DOHH2 (cell line): ENCODE measurements around the gene ARL15.

ENCODE experiments used
- EZH2phosphoT487 ChIP-seq: fragments of 200-600 bp; sonication (generic); IDR thresholded peaks from 2 replicates; pipeline ENCODE4 v1.6.1; 2017; ENCODE audit warnings: borderline replicate concordance, mild to moderate bottlenecking, antibody characterized with exemption, low read length, moderate library complexity, mixed read lengths
- TF ChIP-seq, protein P1 (sequence below): fragments of 200-600 bp; sonication (generic); IDR thresholded peaks from one replicate; pipeline ENCODE4 v1.5.1; 2014; ENCODE audit warnings: antibody characterized with exemption, mild to moderate bottlenecking, low read depth, low read length; ENCODE audit not compliant: poor library complexity, severe bottlenecking

DNA sequence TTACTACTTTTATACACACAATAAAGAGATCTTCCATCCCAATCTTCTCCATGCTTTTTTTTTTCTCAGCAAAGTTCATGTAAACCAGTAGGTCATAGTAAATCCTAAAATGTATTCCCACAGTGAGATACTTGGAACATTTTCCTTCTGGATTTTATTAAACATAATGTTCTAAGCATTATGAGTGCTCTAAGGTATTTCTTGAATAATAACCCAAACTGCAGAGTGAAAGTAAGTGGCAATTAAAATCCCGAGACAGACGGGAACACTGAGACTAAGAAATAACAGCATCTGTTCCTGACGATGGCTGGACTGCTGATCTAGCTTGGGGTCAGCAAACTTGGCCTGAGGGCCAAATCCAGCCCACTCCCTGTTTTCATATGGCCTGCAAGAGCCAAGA is 359.8 kb downstream of the ARL15 start:
- TF ChIP-seq, protein P1, sequence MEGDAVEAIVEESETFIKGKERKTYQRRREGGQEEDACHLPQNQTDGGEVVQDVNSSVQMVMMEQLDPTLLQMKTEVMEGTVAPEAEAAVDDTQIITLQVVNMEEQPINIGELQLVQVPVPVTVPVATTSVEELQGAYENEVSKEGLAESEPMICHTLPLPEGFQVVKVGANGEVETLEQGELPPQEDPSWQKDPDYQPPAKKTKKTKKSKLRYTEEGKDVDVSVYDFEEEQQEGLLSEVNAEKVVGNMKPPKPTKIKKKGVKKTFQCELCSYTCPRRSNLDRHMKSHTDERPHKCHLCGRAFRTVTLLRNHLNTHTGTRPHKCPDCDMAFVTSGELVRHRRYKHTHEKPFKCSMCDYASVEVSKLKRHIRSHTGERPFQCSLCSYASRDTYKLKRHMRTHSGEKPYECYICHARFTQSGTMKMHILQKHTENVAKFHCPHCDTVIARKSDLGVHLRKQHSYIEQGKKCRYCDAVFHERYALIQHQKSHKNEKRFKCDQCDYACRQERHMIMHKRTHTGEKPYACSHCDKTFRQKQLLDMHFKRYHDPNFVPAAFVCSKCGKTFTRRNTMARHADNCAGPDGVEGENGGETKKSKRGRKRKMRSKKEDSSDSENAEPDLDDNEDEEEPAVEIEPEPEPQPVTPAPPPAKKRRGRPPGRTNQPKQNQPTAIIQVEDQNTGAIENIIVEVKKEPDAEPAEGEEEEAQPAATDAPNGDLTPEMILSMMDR = no peak
- TF ChIP-seq EZH2phosphoT487 = no peak
